Stimulated activated CD4-positive, alpha-beta T cell treated with anti-CD3 and anti-CD28 coated beads, Interleukin-15, amount 100 ng/mL, for 48 hours (primary cell): ENCODE data around the gene OCLN.
"Not testable (repeated sequence)": the region's sequence is repeated elsewhere in the genome, so short reads cannot be mapped to it uniquely, and the experiment has no call there.

Experiments used
- DNase-seq, 2 donors: peaks; one replicate each; pipeline ENCODE4 v3.0.0-alpha.2; 2020; ENCODE audit warnings: low read depth in 2 of 2

OCLN gene

DNA sequence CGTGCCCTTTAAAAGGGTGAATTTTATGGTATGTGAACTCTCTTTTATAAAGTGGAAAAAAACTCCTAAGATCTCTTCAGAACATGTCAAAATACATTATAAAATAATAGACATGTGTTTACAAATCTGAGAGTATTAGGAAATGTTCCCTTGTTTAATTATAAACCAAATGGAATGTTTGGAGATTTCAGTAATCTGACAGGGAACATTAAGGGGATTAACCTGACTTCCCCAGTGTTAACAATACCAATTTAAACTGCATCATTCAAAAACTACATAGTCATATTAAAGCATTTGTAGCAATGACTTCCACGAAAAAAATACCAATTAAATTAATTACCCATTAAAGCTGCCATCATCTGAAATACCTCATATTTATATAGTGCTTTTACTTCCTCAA is 1.6 kb upstream of the OCLN start:
- DNase-seq = no peak

DNA sequence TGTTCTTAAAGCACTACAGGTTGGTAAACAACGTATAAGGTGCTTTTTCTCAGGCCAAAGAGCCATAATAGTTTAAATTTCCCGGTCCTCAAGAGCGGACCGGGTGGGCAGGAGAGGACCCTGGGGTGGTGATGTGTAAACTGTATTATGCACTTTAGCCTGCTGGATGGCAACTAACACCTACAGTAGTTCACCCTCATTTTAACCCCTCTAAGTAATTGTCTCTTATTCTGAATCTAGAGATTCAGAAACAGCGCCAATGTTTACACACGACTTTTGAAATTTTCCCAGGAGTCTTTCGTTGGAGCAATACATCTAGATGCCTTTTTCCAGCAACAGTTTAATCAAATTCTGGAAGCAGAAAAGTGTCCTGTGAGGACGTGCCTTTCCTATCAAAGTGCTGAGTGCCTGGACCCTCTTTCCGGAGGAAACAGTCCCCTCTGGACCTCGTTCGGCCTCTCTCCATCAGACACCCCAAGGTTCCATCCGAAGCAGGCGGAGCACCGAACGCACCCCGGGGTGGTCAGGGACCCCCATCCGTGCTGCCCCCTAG is 676 bp upstream of the OCLN start:
- no peak for DNase-seq

- no peak for DNase-seq
Measured at GRCh38 chr5:69492923-69493395, 369 bp downstream of the OCLN start.

GRCh38 chr5:69493396-69494133 is 975 bp downstream of the OCLN start:
- no peak for DNase-seq

DNA sequence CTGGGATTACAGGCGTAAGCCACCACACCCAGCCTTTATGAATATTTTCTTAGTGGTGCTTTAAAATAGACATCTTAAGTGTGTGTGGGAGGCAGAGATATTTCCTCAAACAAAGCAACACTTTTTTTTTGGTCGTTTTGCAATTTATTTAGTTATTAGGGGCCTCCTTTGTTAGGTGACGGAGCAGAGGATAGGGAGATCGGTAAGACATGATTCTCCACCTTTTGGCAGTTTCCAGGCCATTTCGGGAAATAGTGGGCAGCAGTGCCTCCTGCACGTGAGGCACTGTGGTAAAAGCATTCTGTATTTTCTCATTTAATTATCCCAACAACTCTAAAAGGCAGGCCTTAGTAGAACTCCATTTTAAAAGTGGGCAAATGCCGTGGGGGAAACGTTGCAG is 1.9 kb downstream of the OCLN start:
- no peak for DNase-seq

GRCh38 chr5:69497006-69497520 is 4.5 kb downstream of the OCLN start:
- no peak for DNase-seq

- DNase-seq = no peak
Measured at GRCh38 chr5:69498384-69498783, 5.8 kb downstream of the OCLN start.

GRCh38 chr5:69502367-69502766 is 9.8 kb downstream of the OCLN start:
- no peak for DNase-seq

GRCh38 chr5:69502767-69503488 is 10.3 kb downstream of the OCLN start:
- DNase-seq = no peak

- no peak for DNase-seq
Measured at GRCh38 chr5:69504036-69504435, 11.4 kb downstream of the OCLN start.

- DNase-seq = no peak
Measured at GRCh38 chr5:69505306-69505705, 12.7 kb downstream of the OCLN start.

GRCh38 chr5:69509212-69509611 is 16.6 kb downstream of the OCLN start:
- no peak for DNase-seq

DNA sequence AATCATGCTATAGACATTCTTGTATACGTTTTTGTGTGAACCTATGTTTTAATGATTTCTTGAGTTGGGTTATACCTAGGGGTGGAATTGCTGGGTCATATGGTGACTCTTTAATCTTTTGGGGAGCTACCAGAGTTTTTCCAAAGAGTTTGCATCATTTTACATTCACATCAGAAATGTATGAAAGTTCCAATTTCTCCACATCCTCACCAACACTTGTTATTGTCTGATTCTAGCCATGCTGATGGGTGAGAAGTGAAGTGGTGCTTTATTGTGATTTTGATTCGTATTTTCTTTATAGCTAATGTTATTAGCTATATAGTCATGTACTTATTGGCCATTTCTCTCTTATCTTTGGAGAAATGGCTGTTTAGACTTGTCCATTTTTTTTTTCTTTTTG is 18.1 kb downstream of the OCLN start:
- no peak for DNase-seq

GRCh38 chr5:69512740-69513260 is 20.2 kb downstream of the OCLN start:
- no peak for DNase-seq

DNA sequence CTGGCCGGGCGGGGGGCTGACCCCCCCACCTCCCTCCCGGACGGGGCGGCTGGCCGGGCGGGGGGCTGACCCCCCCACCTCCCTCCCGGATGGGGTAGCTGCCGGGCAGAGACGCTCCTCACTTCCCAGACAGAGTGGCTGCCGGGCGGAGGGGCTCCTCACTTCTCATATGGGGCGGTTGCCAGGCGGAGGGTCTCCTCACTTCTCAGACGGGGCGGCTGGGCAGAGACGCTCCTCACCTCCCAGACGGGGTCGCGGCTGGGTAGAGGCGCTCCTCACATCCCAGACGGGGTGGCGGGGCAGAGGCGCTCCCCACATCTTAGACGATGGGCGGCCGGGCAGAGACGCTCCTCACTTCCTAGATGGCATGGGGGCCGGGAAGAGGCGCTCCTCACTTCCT is 23.0 kb downstream of the OCLN start:
- DNase-seq = not testable (repeated sequence)

DNA sequence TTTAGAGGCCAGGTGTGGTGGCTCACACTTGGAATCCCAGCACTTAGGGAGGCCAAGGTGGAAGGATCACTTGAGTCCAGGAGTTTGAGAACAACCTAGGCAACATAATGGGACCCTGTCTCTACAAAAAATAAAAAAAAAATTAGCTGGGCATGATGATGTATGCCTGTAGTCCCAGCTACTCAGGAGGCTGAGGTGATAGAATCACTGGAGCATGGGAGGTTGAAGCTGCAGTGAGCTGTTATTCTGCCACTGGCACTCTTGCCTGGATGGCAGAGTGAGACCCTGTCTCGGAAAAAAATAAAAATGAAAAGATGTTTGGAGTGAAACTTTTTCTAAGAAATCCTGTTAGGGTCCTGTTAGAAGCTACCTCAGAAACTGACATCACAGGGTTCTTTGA is 24.2 kb downstream of the OCLN start:
- DNase-seq = no peak

DNA sequence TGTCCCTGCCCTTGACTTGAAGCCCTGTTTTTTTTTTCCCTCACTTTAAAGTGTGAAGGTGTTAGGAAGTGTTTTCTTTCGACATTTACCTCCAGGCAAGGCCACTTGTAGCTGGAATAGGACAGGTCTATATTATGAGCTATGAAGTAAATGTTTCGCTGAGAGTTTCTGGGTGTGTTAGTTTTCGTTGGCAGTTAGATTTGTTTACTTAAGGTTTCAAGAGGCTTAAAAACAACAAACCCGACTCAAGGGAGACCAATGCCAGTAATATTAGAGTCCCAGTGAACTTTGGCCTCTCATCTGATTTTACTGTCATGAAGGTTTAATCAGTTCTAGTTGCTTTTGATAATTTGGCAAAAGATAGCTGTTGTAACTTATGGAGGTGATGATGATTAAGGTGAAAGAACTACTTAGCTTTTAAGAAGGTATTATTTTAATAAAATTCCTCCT is 25.2 kb downstream of the OCLN start:
- no peak for DNase-seq

DNA sequence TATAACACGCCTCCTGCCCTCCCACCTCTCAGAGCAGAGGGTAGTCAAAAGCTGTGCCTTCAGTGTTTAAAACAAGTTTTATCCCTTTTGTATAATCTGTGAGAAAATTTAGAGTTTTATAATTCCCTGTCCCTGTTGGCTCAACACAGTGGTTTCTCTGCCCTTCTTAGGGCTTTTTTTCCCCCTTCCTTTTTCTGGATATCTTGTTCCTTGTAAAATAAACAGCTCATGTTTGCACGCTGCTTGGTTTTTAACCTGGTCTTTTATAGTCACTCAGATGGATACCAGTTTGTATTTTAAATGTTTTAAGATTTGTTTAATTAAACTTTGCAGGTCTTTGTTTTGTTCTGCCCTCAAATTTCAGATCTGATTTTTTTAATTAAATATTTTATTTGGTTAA is 26.7 kb downstream of the OCLN start:
- DNase-seq = no peak

DNA sequence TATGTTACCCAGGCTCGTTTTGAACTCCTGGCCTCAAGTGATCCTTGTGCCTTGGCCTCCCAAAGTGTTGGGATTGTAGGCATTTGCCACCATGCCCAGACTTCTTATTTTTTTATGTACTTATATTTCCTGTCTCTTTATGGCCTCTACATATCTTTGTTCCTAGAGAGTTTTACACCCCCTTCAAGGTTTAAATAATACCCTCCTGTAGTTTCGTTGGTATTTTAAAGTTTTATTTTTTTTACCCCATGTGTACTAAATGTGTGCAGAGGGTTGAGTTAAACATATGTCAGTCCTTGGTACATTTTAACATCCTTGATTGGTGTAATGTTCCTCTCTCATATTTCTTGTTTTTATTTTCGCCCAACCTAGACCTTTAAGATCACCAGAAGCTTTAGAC is 29.4 kb downstream of the OCLN start:
- DNase-seq = no peak

GRCh38 chr5:69525490-69525889 is 32.9 kb downstream of the OCLN start:
- no peak for DNase-seq

GRCh38 chr5:69526660-69527059 is 34.1 kb downstream of the OCLN start:
- no peak for DNase-seq

- no peak for DNase-seq
Measured at GRCh38 chr5:69527128-69527770, 34.7 kb downstream of the OCLN start.
